Suprapubic skin (tissue), 4 donors: ENCODE results near the gene POTEF.

Source experiments
- CTCF ChIP-seq, 2 donors: fragments of 200-600 bp in 1 of 2; fragments of 450-650 bp in 1 of 2; sonication (generic) in 1 of 2; IDR thresholded peaks; one replicate each; pipeline ENCODE4 v1.5.1; 2016 to 2019; ENCODE audit warnings: antibody characterized with exemption in 2 of 2, mild to moderate bottlenecking in 1 of 2, moderate library complexity in 1 of 2
- POLR2A ChIP-seq, 2 donors: fragments of 450-650 bp; IDR thresholded peaks; one replicate each; pipeline ENCODE4 v1.6.1; 2017; ENCODE audit warnings: antibody characterized with exemption in 2 of 2, mild to moderate bottlenecking in 2 of 2, moderate library complexity in 2 of 2
- POLR2AphosphoS5 ChIP-seq, 3 donors: sonication (generic); formaldehyde crosslinking; IDR thresholded peaks; one replicate each; pipeline ENCODE4 v1.6.1; 2017; ENCODE audit warnings: antibody characterized with exemption in 3 of 3

- TF ChIP-seq CTCF (IDR thresholded peaks at IDR 0.05) (no peak), POLR2A (IDR thresholded peaks at IDR 0.05) (no peak), POLR2AphosphoS5 (IDR thresholded peaks at IDR 0.05) (no peak)
Observed at GRCh38 chr2:130162968-130163367, 33.9 kb upstream of the POTEF start.
